NCI-H345 (cell line): Measurements from ENCODE around the gene SGIP1.
"Not testable (repeated sequence)": the region's sequence is repeated elsewhere in the genome, so short reads cannot be mapped to it uniquely, and the experiment has no call there.

Experiments used
- DNase-seq: peaks from one replicate; lab custom pipeline; 2025; lab: John Stamatoyannopoulos, UW

The SGIP1 gene

GRCh38 chr1:66729523-66729922, 195.6 kb downstream of the SGIP1 start:
- DNase-seq: no peak

GRCh38 chr1:66730462-66730861, 196.5 kb downstream of the SGIP1 start:
- DNase-seq: peak; percentile 83

- no peak for DNase-seq
These were observed 197.4 kb downstream of the SGIP1 start for GRCh38 chr1:66731170-66731865.

- DNase-seq: no peak
These were observed 198.6 kb downstream of the SGIP1 start for GRCh38 chr1:66732407-66733166.

GRCh38 chr1:66733348-66734017, 199.5 kb downstream of the SGIP1 start:
- DNase-seq: no peak

GRCh38 chr1:66734531-66734930, 200.6 kb downstream of the SGIP1 start:
- not testable (repeated sequence) for DNase-seq

- DNase-seq: no peak
These were observed 203.9 kb downstream of the SGIP1 start for GRCh38 chr1:66737836-66738235.

- DNase-seq: no peak
These were observed 205.6 kb downstream of the SGIP1 start for GRCh38 chr1:66739401-66740157.

- no peak for DNase-seq
These were observed 211.5 kb downstream of the SGIP1 start for GRCh38 chr1:66745451-66745850.

- no peak for DNase-seq
These were observed 213.5 kb downstream of the SGIP1 start for GRCh38 chr1:66747501-66747900.

GRCh38 chr1:66750577-66750976, 216.6 kb downstream of the SGIP1 start:
- no peak for DNase-seq

- DNase-seq: no peak
These were observed 217.2 kb downstream of the SGIP1 start for GRCh38 chr1:66751160-66751559.

- no peak for DNase-seq
These were observed 218.1 kb downstream of the SGIP1 start, which contains the start of gene DYNLT5 for GRCh38 chr1:66752000-66752592. TSS of gene DYNLT5 (plus strand) at chr1:66752459. CDS start at chr1:66754659, 2,200 bp downstream.

- DNase-seq: no peak
These were observed 218.9 kb downstream of the SGIP1 start for GRCh38 chr1:66752671-66753371.

GRCh38 chr1:66757722-66758240, 223.8 kb downstream of the SGIP1 start:
- DNase-seq: no peak

- no peak for DNase-seq
These were observed 224.3 kb downstream of the SGIP1 start for GRCh38 chr1:66758241-66758755.

- DNase-seq: no peak
These were observed 226.6 kb downstream of the SGIP1 start for GRCh38 chr1:66760506-66760905.

- DNase-seq: no peak
These were observed 227.3 kb downstream of the SGIP1 start for GRCh38 chr1:66761221-66761620.

GRCh38 chr1:66764994-66765578, 231.1 kb downstream of the SGIP1 start:
- DNase-seq: peak; percentile 47

GRCh38 chr1:66767626-66768025, 233.7 kb downstream of the SGIP1 start:
- no peak for DNase-seq
